ENCODE results near the gene TMEM131. TPM values are rescaled to one million over a fixed set of nuclear protein-coding genes. Genes with fewer than 3 reads are reported as not detected.

The TMEM131 gene
- total RNA-seq, 2 donors from 2014 or later, result 39.0 to 43.0 TPM

GRCh38 chr2:98040331-98040939, 44.7 kb upstream of the TMEM131 start:
- Histone ChIP-seq H3K9ac (ENCODE audit: extremely low read depth, low read length, poor library complexity, severe bottlenecking) (no peak overlapping the region), H3K27me3 (ENCODE audit: control insufficient read depth, insufficient read depth, low read length, poor library complexity, severe bottlenecking) (no peaks in the 10 kb centered on the region), H3K36me3 (ENCODE audit: control insufficient read depth, insufficient read depth, low read length) (no peaks in the 10 kb centered on the region), H3K4me1 (ENCODE audit: control insufficient read depth, insufficient read depth, low read length) (peaks cover 22% of the 10 kb centered on the region), H3K27ac (ENCODE audit: low read depth, low read length) (no peak overlapping the region), H3K4me3 (ENCODE audit: low read length) (no peak overlapping the region), H3K9me3 (ENCODE audit: control insufficient read depth, low read length) (peaks cover 28% of the 10 kb centered on the region)
- H3K27ac Mint-ChIP-seq, result no peak overlapping the region
- H3K36me3 Mint-ChIP-seq (ENCODE audit: low read depth), result peaks cover 25% of the 10 kb centered on the region
- peaks cover 47% of the 10 kb centered on the region for H3K4me1 Mint-ChIP-seq
- H3K27me3 Mint-ChIP-seq (ENCODE audit: insufficient read depth), result no peaks in the 10 kb centered on the region
- peaks cover 37% of the 10 kb centered on the region for H3K9me3 Mint-ChIP-seq
- TF ChIP-seq CTCF (conservative IDR thresholded peaks at IDR 0.05), result no peak
- WGBS, 2 experiments (ENCODE audit: insufficient coverage in 1 of 2, insufficient read length in 1 of 2), result 94% methylated on average over 3 to 8 of the region's 8 CpGs
- no peak overlapping the region for H3K4me3 Mint-ChIP-seq
- DNase-seq, result no peak

GRCh38 chr2:98039085-98039756, 43.5 kb upstream of the TMEM131 start:
- TF ChIP-seq CTCF (conservative IDR thresholded peaks at IDR 0.05), result no peak
- WGBS, 2 experiments (ENCODE audit: insufficient coverage in 1 of 2, insufficient read length in 1 of 2), result 88 to 95% methylated on average over 8 to 12 of the region's 12 CpGs
- H3K4me1 ChIP-seq (ENCODE audit: control insufficient read depth, insufficient read depth, low read length), result peaks cover 22% of the 10 kb centered on the region
- Mint-ChIP-seq H3K4me1 (peaks cover 55% of the 10 kb centered on the region), H3K36me3 (ENCODE audit: low read depth) (peaks cover 15% of the 10 kb centered on the region), H3K27ac (no peak overlapping the region), H3K27me3 (ENCODE audit: insufficient read depth) (no peaks in the 10 kb centered on the region), H3K9me3 (peaks cover 26% of the 10 kb centered on the region), H3K4me3 (no peak overlapping the region)
- peaks cover 17% of the 10 kb centered on the region for H3K9me3 ChIP-seq (ENCODE audit: control insufficient read depth, low read length)
- DNase-seq, result no peak
- no peaks in the 10 kb centered on the region for H3K36me3 ChIP-seq (ENCODE audit: control insufficient read depth, insufficient read depth, low read length)
- H3K27ac ChIP-seq (ENCODE audit: low read depth, low read length), result no peak overlapping the region
- no peaks in the 10 kb centered on the region for H3K27me3 ChIP-seq (ENCODE audit: control insufficient read depth, insufficient read depth, low read length, poor library complexity, severe bottlenecking)
- no peak overlapping the region for H3K4me3 ChIP-seq (ENCODE audit: low read length)
- H3K9ac ChIP-seq (ENCODE audit: extremely low read depth, low read length, poor library complexity, severe bottlenecking), result no peak overlapping the region

GRCh38 chr2:98037666-98038336, 42.1 kb upstream of the TMEM131 start:
- H3K27me3 ChIP-seq (ENCODE audit: control insufficient read depth, insufficient read depth, low read length, poor library complexity, severe bottlenecking), result no peaks in the 10 kb centered on the region
- peaks cover 13% of the 10 kb centered on the region for H3K9me3 ChIP-seq (ENCODE audit: control insufficient read depth, low read length)
- WGBS, 2 experiments (ENCODE audit: insufficient coverage in 1 of 2, insufficient read length in 1 of 2), result 76% methylated on average over 2 of the region's 2 CpGs; no CpG with 5 or more reads in 1 of the 2 experiments
- no peak for TF ChIP-seq CTCF (conservative IDR thresholded peaks at IDR 0.05)
- H3K27ac ChIP-seq (ENCODE audit: low read depth, low read length), result no peak overlapping the region
- peaks cover 9% of the 10 kb centered on the region for H3K36me3 Mint-ChIP-seq (ENCODE audit: low read depth)
- peaks cover 14% of the 10 kb centered on the region for H3K9me3 Mint-ChIP-seq
- peaks cover 55% of the 10 kb centered on the region for H3K4me1 Mint-ChIP-seq
- no peak overlapping the region for H3K9ac ChIP-seq (ENCODE audit: extremely low read depth, low read length, poor library complexity, severe bottlenecking)
- H3K36me3 ChIP-seq (ENCODE audit: control insufficient read depth, insufficient read depth, low read length), result no peaks in the 10 kb centered on the region
- no peak overlapping the region for H3K27ac Mint-ChIP-seq
- H3K4me1 ChIP-seq (ENCODE audit: control insufficient read depth, insufficient read depth, low read length), result peaks cover 22% of the 10 kb centered on the region
- H3K4me3 ChIP-seq (ENCODE audit: low read length), result no peak overlapping the region
- no peak overlapping the region for H3K4me3 Mint-ChIP-seq
- DNase-seq, result peak; percentile 44
- H3K27me3 Mint-ChIP-seq (ENCODE audit: insufficient read depth), result no peaks in the 10 kb centered on the region

Measured in endodermal cell (in vitro differentiated cells).